ENCODE measurements around the gene CGN.

The CGN gene

DNA sequence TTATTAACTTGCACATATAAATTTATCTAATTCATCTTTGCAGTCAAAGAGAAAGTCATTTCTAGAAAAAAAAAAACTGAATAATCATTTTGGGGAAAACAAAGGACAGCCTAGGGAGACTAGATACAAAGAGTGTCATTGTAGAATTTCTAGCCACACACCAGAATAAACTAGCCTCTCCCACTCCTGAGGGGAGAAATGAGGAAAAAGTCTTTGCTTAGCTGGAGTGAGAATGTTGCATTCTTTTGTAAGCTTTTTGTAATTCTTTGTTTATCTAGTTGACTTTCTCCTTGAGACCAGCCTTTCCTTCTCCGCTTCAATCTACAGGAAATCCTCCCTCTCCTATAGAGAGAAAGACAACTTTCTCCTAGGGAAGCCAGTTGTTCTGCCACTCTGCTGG lies 15.9 kb upstream of the CGN start:
- Histone ChIP-seq H3K9ac (ENCODE audit: low read length) (no peak overlapping the region), H3K4me2 (ENCODE audit: low read length) (no peak overlapping the region), H3K4me3 (ENCODE audit: low read depth, low read length, poor library complexity, severe bottlenecking) (no peak overlapping the region), H3K4me1 (ENCODE audit: insufficient read depth, low read length, severe bottlenecking) (no peaks in the 10 kb centered on the region), H3K79me2 (ENCODE audit: insufficient read depth, low read length) (no peaks in the 10 kb centered on the region), H3K9me3 (ENCODE audit: low read length) (no peaks in the 10 kb centered on the region), H3F3A (ENCODE audit: insufficient read depth, low read length) (no peaks in the 10 kb centered on the region), H2AFZ (ENCODE audit: low read length) (no peak overlapping the region), H3K9me2 (ENCODE audit: low read depth, low read length) (no peaks in the 10 kb centered on the region), H3K27me3 (ENCODE audit: insufficient read depth, low read length) (no peaks in the 10 kb centered on the region), H3K36me3 (ENCODE audit: insufficient read depth, low read length) (no peaks in the 10 kb centered on the region), H3K27ac (ENCODE audit: low read depth, low read length, poor library complexity, severe bottlenecking) (no peak overlapping the region), H4K20me1 (ENCODE audit: insufficient read depth, low read length) (no peaks in the 10 kb centered on the region)
- no peak for TF ChIP-seq CTCF (IDR thresholded peaks at IDR 0.05; ENCODE audit: low read length)
- TF ChIP-seq EZH2 (IDR thresholded peaks at IDR 0.05; ENCODE audit: borderline replicate concordance, low read length), result no peak

DNA sequence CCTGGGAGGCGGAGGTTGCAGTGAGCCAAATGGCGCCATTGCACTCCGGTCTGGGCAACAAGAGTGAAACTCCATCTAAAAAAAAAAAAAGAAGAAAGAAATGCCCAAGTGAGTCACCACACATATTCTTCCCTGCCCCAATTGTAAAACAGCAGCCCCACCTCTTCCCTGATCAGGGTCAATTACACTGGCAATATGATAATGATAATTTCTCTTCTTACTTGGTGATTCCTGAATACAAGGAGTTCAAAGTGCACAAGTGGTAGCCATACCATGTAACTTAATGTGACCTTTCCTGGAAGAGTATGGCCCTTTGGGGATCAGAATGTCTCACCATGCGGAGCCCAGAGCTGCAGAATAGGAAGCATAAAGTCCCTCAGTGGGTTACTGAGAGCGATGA lies 11.8 kb upstream of the CGN start:
- no peak overlapping the region for H3K4me3 ChIP-seq (ENCODE audit: low read depth, low read length, poor library complexity, severe bottlenecking)
- no peaks in the 10 kb centered on the region for H3K9me3 ChIP-seq (ENCODE audit: low read length)
- no peaks in the 10 kb centered on the region for H3K36me3 ChIP-seq (ENCODE audit: insufficient read depth, low read length)
- H3K9ac ChIP-seq (ENCODE audit: low read length), result no peak overlapping the region
- H2AFZ ChIP-seq (ENCODE audit: low read length), result no peak overlapping the region
- H3K27ac ChIP-seq (ENCODE audit: low read depth, low read length, poor library complexity, severe bottlenecking), result no peak overlapping the region
- no peaks in the 10 kb centered on the region for H3K27me3 ChIP-seq (ENCODE audit: insufficient read depth, low read length)
- no peaks in the 10 kb centered on the region for H3F3A ChIP-seq (ENCODE audit: insufficient read depth, low read length)
- H3K79me2 ChIP-seq (ENCODE audit: insufficient read depth, low read length), result no peaks in the 10 kb centered on the region
- no peaks in the 10 kb centered on the region for H3K9me2 ChIP-seq (ENCODE audit: low read depth, low read length)
- TF ChIP-seq CTCF (IDR thresholded peaks at IDR 0.05; ENCODE audit: low read length) (no peak), EZH2 (IDR thresholded peaks at IDR 0.05; ENCODE audit: borderline replicate concordance, low read length) (no peak)
- H3K4me1 ChIP-seq (ENCODE audit: insufficient read depth, low read length, severe bottlenecking), result no peaks in the 10 kb centered on the region
- no peaks in the 10 kb centered on the region for H4K20me1 ChIP-seq (ENCODE audit: insufficient read depth, low read length)
- H3K4me2 ChIP-seq (ENCODE audit: low read length), result no peak overlapping the region

DNA sequence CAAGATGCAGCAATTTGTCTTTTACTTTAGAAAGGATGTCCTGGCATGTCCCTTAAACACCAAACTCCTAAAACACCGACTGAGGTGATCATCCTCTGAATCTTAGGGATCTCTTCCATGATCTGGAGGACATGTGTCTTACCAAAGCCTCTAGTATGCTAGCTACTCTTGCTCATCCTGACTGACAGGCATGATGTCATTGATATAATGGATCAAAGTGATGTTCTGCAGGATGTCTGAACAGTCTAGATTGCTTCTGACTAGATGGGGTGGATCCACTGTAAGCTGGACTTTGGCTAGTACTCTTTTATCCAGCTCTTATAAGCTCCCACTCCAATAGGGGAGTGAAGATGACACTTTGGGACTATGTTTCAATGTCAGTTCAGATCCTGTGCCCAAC lies 11.3 kb upstream of the CGN start:
- H2AFZ ChIP-seq (ENCODE audit: low read length), result no peak overlapping the region
- no peak overlapping the region for H3K9ac ChIP-seq (ENCODE audit: low read length)
- H3K27ac ChIP-seq (ENCODE audit: low read depth, low read length, poor library complexity, severe bottlenecking), result no peak overlapping the region
- no peaks in the 10 kb centered on the region for H3K79me2 ChIP-seq (ENCODE audit: insufficient read depth, low read length)
- no peak overlapping the region for H3K4me2 ChIP-seq (ENCODE audit: low read length)
- H4K20me1 ChIP-seq (ENCODE audit: insufficient read depth, low read length), result no peaks in the 10 kb centered on the region
- H3K9me2 ChIP-seq (ENCODE audit: low read depth, low read length), result no peaks in the 10 kb centered on the region
- H3K4me3 ChIP-seq (ENCODE audit: low read depth, low read length, poor library complexity, severe bottlenecking), result no peak overlapping the region
- no peaks in the 10 kb centered on the region for H3K36me3 ChIP-seq (ENCODE audit: insufficient read depth, low read length)
- TF ChIP-seq CTCF (IDR thresholded peaks at IDR 0.05; ENCODE audit: low read length) (no peak), EZH2 (IDR thresholded peaks at IDR 0.05; ENCODE audit: borderline replicate concordance, low read length) (no peak)
- no peaks in the 10 kb centered on the region for H3K27me3 ChIP-seq (ENCODE audit: insufficient read depth, low read length)
- H3K4me1 ChIP-seq (ENCODE audit: insufficient read depth, low read length, severe bottlenecking), result no peaks in the 10 kb centered on the region
- no peaks in the 10 kb centered on the region for H3K9me3 ChIP-seq (ENCODE audit: low read length)
- H3F3A ChIP-seq (ENCODE audit: insufficient read depth, low read length), result no peaks in the 10 kb centered on the region
